AML-193 (cell line): ENCODE data around the gene PLEKHA5.
A peak's percentile ranks its signal among the peaks of the same experiment; 100 is the strongest.
"Not testable (repeated sequence)": the region's sequence is repeated elsewhere in the genome, so short reads cannot be mapped to it uniquely, and the experiment has no call there.

Experiments used
- DNase-seq, 2 experiments: peaks; one replicate each; lab custom pipeline; 2025; lab: John Stamatoyannopoulos, UW

Gene PLEKHA5

DNA sequence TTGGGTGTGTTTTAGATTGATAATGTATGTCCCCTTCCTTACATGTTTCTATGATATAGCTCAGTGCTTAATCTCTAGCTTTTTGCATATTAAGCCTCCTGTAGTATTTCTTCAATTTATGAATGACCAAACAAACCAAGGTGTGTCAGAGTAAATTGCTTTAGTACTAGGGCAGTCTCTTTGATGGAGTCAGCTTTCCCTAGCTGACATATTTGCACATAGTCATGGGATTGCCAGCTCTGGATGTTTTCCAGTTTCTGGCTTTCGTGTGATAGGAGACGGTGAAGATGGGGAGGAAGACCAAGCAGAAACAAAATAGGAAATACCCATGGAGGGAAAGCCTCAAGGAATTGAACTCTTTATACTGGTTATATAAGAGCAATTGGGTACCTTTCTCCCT lies 148.9 kb downstream of the PLEKHA5 start:
- no peak for DNase-seq

- DNase-seq: no peak
Observed at GRCh38 chr12:19282133-19282699, 152.7 kb downstream of the PLEKHA5 start.

- DNase-seq: no peak
Observed at GRCh38 chr12:19284658-19285057, 155.1 kb downstream of the PLEKHA5 start.

- DNase-seq: no peak
Observed at GRCh38 chr12:19285793-19286448, 156.4 kb downstream of the PLEKHA5 start.

GRCh38 chr12:19287302-19287701 lies 157.8 kb downstream of the PLEKHA5 start:
- DNase-seq: no peak

DNA sequence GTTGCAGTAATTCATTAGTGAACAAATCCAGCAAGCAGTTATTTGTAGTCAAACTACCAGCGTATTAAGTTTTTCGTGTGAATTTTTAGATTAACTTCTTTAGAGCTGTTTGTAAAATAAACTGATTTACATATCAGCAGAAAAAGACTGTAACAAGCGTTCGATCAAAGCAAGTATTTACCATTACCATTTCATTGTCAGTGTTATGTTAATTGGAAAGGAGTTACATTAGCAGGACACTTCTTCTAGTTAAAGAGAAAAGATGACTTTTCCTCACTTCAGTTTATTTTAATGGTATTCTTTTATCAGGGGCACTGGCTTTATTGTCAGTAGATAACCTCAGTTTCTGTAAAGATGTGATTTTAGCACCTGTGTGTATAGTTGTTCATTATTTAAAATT lies 158.6 kb downstream of the PLEKHA5 start:
- DNase-seq: no peak

- peak; percentile 45 to 50 for DNase-seq
Observed at GRCh38 chr12:19288603-19289244, 159.2 kb downstream of the PLEKHA5 start.

DNA sequence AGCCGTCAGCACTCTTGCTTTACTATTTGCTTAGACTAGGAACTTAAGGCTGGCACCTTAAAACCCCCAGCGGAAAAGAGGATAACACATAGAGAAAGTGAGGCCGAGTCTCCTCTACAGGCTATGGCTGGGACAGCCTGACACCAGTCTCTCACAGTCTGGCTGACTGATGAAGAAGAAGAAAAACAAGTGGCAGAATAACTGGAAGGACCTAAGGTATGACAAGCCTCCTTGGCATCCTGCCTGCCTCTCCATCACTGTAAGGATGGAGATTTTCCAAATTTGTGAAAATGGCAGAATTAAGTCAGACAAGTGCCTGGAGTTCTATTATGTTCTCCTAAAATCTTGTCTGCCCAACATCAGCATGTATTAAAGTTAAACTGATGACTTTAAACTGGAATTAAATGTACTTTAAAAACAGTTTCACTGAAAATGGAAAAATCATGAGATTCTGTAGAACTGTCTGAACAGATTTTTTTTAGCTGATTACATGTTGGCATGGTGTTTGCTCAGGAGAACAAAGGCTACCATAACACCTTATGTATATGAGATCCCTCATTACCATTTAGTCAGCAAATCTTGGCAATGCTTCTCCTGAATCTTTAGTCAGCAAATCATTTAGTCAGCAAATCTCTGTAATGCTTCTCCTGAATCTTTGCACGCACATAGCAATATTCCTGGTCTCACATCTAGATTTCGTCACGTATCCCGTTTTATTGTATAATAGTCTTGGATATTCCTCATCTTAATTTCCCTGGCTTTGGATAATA lies 169.5 kb downstream of the PLEKHA5 start:
- DNase-seq: no peak

- DNase-seq: no peak
Observed at GRCh38 chr12:19299765-19300164, 170.2 kb downstream of the PLEKHA5 start.

DNA sequence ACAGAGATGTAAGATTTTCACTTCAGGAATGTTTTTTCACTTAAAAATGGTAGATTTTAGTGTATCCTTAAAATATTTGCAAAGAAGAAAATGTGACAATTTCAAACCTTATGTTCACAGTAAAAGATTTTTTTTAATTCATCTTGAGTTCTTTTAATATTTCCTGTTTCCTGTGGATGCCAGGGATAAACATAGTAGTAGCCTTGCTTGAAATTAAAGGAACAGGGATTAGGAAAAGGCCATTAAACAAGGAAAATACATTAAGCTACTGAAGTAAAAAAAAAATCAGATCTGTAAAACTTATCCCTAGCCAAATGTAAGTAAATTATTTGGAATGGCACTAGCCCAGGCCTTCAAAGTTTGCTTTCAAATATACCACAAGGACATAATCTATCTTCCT lies 171.7 kb downstream of the PLEKHA5 start:
- no peak for DNase-seq

DNA sequence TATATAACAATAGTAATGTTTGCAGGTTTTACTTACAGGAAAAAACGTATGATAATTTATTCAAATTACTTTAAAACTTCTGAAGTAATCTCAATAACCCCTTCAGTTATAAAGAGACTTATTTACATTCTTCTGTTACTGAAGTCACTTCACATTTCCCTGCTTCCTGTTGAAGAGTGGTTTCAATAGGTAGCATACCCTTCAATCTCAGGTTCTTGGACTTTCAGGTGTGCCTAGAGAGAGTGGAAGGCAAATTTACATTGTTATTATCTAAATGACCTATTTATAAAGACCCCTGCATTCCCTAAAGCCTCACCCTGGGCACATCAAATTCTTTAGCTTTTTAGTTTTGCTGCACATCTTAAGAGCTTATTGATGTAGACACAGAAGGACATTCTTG lies 172.2 kb downstream of the PLEKHA5 start:
- DNase-seq: no peak

GRCh38 chr12:19302100-19302640 lies 172.6 kb downstream of the PLEKHA5 start:
- DNase-seq: no peak

- DNase-seq: no peak
Observed at GRCh38 chr12:19303496-19303895, 174.0 kb downstream of the PLEKHA5 start.

- DNase-seq: no peak
Observed at GRCh38 chr12:19304149-19304750, 174.7 kb downstream of the PLEKHA5 start.

DNA sequence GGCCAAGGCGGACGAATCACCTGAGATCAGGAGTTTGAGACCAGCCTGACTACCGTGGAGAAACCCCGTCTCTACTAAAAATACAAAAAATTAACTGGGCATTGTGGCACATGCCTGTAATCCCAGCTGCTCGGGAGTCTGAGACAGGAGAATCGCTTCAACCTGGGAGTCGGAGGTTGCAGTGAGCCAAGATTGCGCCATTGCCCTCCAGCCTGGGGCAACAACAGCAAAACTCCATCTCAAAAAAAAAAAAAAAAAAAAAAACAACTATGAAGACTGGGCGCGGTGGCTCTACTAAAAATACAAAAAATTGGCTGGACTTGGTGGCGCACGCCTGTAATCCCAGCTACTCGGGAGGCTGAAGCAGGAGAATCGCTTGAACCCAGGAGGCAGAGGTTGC lies 176.1 kb downstream of the PLEKHA5 start:
- not testable (repeated sequence) for DNase-seq

DNA sequence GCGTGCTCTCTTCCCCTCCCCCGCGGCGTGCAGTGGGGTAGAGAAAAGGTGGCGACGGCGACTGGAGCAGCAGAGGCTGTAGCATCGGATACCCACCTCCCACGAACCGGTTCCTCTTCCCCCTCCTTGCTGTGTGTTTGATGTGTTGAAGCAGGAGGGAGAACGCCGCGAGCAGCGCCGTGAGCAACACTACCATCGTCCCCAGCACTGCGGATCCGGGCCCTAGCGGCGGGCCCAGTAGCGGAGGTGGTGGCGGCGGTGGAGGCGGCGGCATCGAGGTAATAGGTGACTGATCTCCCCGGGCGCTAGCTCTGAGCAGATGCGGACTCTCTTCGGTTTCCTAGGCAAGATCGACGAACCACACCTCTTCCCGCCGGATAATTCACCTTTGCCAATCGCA lies 176.8 kb downstream of the PLEKHA5 start:
- no peak for DNase-seq

DNA sequence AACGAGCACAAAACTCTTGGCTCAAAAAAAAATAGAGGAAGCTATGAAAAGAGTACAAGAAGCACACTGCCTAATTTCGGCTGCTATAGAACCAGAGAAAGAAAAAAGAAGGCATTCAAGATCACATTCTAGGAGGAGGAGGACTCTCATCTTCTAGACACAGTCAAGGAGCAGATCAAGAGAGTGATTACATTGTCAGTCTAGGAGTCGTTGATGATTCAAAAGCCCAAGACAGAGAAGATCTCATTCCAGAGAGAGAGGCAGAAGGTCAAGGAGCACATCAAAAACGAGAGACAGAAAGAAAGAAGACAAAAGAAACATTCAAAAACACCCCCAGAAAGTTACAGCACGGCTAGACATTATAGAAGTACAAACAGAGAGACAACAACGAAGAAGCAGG lies 177.9 kb downstream of the PLEKHA5 start:
- DNase-seq: no peak

GRCh38 chr12:19311165-19311564 lies 181.6 kb downstream of the PLEKHA5 start:
- DNase-seq: no peak

DNA sequence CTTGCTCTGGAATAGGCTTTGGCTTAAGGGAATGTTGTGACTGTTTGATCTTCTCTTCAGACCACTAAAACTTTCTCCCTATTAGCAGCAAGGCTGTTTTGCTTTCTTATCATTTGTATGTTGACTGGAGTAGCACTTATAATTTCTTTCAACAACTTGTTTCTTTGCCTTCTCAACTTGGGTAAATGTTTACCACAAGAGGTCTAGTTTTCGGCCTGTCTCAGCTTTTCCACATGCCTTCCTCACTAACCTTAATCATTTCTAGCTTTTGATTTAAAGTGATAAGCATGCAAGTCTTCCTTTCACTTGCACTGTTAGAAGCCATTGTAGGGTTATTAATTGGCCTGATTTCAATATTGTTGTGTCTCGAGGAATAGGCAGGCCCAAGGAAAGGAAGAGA lies 183.1 kb downstream of the PLEKHA5 start:
- no peak for DNase-seq

GRCh38 chr12:19316425-19316824 lies 186.9 kb downstream of the PLEKHA5 start:
- DNase-seq: no peak

GRCh38 chr12:19322376-19322775 lies 192.8 kb downstream of the PLEKHA5 start:
- DNase-seq: no peak

DNA sequence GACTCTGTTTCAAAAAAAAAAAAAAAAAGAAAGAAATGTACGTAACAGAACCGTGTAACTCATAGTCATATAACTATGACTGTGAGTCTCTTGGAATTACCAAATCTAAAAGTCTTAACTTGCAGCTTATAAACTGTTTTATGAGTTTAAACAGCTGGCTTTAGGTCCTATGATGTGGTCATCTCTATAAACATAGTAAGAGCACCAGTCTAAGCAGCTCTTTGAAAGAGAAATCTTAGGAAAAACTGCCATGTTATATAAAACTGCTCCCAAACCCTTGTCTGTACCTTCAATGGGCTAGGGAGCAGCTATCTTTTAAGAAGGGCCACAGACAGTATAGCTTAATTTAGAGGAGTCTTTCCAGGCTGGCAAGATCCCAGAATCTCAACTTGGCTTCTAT lies 194.3 kb downstream of the PLEKHA5 start:
- DNase-seq: no peak
